ENCODE results near the gene SERTM1. TPM values are rescaled to one million over a fixed set of nuclear protein-coding genes. Genes with fewer than 3 reads are reported as not detected.

Gene SERTM1
- total and polyA plus RNA-seq, 2 donors (not counting 1 experiment from before 2014, with no cell fraction given): not detected

- H3K36me3 ChIP-seq (ENCODE audit: control insufficient read depth, insufficient read depth, low read length): no peaks in the 10 kb centered on the region
- no peaks in the 10 kb centered on the region for H3K4me1 ChIP-seq (ENCODE audit: control insufficient read depth, extremely low read depth, insufficient read depth, low read length)
- H3K27me3 ChIP-seq (ENCODE audit: control insufficient read depth, insufficient read depth, low read length): no peaks in the 10 kb centered on the region
- TF ChIP-seq, protein P1, sequence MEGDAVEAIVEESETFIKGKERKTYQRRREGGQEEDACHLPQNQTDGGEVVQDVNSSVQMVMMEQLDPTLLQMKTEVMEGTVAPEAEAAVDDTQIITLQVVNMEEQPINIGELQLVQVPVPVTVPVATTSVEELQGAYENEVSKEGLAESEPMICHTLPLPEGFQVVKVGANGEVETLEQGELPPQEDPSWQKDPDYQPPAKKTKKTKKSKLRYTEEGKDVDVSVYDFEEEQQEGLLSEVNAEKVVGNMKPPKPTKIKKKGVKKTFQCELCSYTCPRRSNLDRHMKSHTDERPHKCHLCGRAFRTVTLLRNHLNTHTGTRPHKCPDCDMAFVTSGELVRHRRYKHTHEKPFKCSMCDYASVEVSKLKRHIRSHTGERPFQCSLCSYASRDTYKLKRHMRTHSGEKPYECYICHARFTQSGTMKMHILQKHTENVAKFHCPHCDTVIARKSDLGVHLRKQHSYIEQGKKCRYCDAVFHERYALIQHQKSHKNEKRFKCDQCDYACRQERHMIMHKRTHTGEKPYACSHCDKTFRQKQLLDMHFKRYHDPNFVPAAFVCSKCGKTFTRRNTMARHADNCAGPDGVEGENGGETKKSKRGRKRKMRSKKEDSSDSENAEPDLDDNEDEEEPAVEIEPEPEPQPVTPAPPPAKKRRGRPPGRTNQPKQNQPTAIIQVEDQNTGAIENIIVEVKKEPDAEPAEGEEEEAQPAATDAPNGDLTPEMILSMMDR (conservative IDR thresholded peaks at IDR 0.05 in 1 of 2, IDR thresholded peaks at IDR 0.05 in 1 of 2; ENCODE audit: low read depth in 1 of 2, low read length in 2 of 2): no peak
- no peak for TF ChIP-seq EZH2 (IDR thresholded peaks at IDR 0.05; ENCODE audit: low read length, missing control alignments)
- no peak overlapping the region for H3K27ac ChIP-seq (ENCODE audit: insufficient read depth, low read length)
- no peaks in the 10 kb centered on the region for H3K9me3 ChIP-seq (ENCODE audit: control insufficient read depth, insufficient read depth, low read depth, low read length)
- no peak overlapping the region for H2AFZ ChIP-seq (ENCODE audit: low read length)
- no peak overlapping the region for H3K4me2 ChIP-seq (ENCODE audit: extremely low read depth, insufficient read depth, low read length)
- no peak overlapping the region for H3K4me3 ChIP-seq (replicated peaks in 1 of 4; ENCODE audit: control extremely low read depth in 1 of 4, insufficient read depth in 1 of 4, low read depth in 3 of 4, low read length in 4 of 4)
- DNase-seq (ENCODE audit: low read depth in 2 of 2): peak in 1 of 2 donors; percentile 84
- no peaks in the 10 kb centered on the region for H4K20me1 ChIP-seq (ENCODE audit: control insufficient read depth, extremely low read depth, insufficient read depth, low read length)
- H3K9ac ChIP-seq (ENCODE audit: insufficient read depth, low read length): no peak overlapping the region
- H3K79me2 ChIP-seq (ENCODE audit: control insufficient read depth, insufficient read depth, low read length): no peaks in the 10 kb centered on the region
These were observed 12.1 kb downstream of the SERTM1 start for GRCh38 chr13:36685927-36686326.

DNA sequence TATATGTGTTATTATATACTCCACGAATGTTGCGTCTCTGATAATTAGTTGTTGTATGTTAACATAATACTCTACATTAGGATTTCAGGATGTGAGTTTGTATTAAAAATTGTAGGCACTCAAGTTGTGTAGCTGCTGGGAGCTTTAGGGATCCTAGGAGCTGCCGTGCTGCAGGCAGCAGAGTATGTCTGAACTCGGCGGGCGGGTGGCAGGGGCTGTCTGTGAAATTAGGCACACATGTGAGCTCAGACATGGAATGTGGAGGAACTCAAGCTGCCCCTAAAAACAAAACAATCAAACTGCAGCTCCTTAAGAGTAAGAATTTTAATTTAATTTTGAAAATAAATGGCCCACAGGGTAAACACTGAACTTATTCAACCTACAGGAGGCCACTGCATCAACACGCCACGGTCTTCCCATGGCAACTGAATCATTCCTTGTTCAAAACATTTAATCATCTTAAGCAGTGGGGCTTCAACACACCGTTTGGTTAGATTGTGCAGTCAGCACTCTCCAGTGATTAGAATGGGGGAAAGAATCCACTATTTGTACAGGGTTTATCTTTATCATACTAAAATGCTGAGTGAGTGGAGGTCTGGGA lies 22.7 kb downstream of the SERTM1 start:
- Histone ChIP-seq H3K27me3 (ENCODE audit: control insufficient read depth, insufficient read depth, low read length) (no peaks in the 10 kb centered on the region), H3K4me1 (ENCODE audit: control insufficient read depth, extremely low read depth, insufficient read depth, low read length) (no peaks in the 10 kb centered on the region)

GRCh38 chr13:36700170-36700569 lies 26.4 kb downstream of the SERTM1 start:
- Histone ChIP-seq H3K27ac (ENCODE audit: insufficient read depth, low read length) (no peak overlapping the region), H3K9ac (ENCODE audit: insufficient read depth, low read length) (no peak overlapping the region), H3K4me3 (replicated peaks in 1 of 4; ENCODE audit: control extremely low read depth in 1 of 4, insufficient read depth in 1 of 4, low read depth in 3 of 4, low read length in 4 of 4) (no peak overlapping the region), H2AFZ (ENCODE audit: low read length) (no peak overlapping the region), H3K9me3 (ENCODE audit: control insufficient read depth, insufficient read depth, low read depth, low read length) (no peaks in the 10 kb centered on the region), H3K4me1 (ENCODE audit: control insufficient read depth, extremely low read depth, insufficient read depth, low read length) (no peaks in the 10 kb centered on the region), H3K79me2 (ENCODE audit: control insufficient read depth, insufficient read depth, low read length) (no peaks in the 10 kb centered on the region), H4K20me1 (ENCODE audit: control insufficient read depth, extremely low read depth, insufficient read depth, low read length) (no peaks in the 10 kb centered on the region), H3K4me2 (ENCODE audit: extremely low read depth, insufficient read depth, low read length) (no peak overlapping the region), H3K36me3 (ENCODE audit: control insufficient read depth, insufficient read depth, low read length) (no peaks in the 10 kb centered on the region), H3K27me3 (ENCODE audit: control insufficient read depth, insufficient read depth, low read length) (no peaks in the 10 kb centered on the region)
- TF ChIP-seq, protein P1 (conservative IDR thresholded peaks at IDR 0.05 in 1 of 2, IDR thresholded peaks at IDR 0.05 in 1 of 2; ENCODE audit: low read depth in 1 of 2, low read length in 2 of 2): no peak
- TF ChIP-seq EZH2 (IDR thresholded peaks at IDR 0.05; ENCODE audit: low read length, missing control alignments): no peak
- no peak for DNase-seq (ENCODE audit: low read depth in 2 of 2)

More for the DNA sequence above, 22.7 kb downstream of the SERTM1 start:
- no peak overlapping the region for H3K4me3 ChIP-seq (replicated peaks in 1 of 4; ENCODE audit: control extremely low read depth in 1 of 4, insufficient read depth in 1 of 4, low read depth in 3 of 4, low read length in 4 of 4)
- no peak overlapping the region for H3K27ac ChIP-seq (ENCODE audit: insufficient read depth, low read length)
- no peak for TF ChIP-seq EZH2 (IDR thresholded peaks at IDR 0.05; ENCODE audit: low read length, missing control alignments)
- TF ChIP-seq, protein P1 (conservative IDR thresholded peaks at IDR 0.05 in 1 of 2, IDR thresholded peaks at IDR 0.05 in 1 of 2; ENCODE audit: low read depth in 1 of 2, low read length in 2 of 2): no peak
- no peaks in the 10 kb centered on the region for H3K9me3 ChIP-seq (ENCODE audit: control insufficient read depth, insufficient read depth, low read depth, low read length)
- no peaks in the 10 kb centered on the region for H4K20me1 ChIP-seq (ENCODE audit: control insufficient read depth, extremely low read depth, insufficient read depth, low read length)
- no peak for DNase-seq (ENCODE audit: low read depth in 2 of 2)
- no peak overlapping the region for H3K9ac ChIP-seq (ENCODE audit: insufficient read depth, low read length)
- H3K36me3 ChIP-seq (ENCODE audit: control insufficient read depth, insufficient read depth, low read length): no peaks in the 10 kb centered on the region
- H3K4me2 ChIP-seq (ENCODE audit: extremely low read depth, insufficient read depth, low read length): no peak overlapping the region
- H3K79me2 ChIP-seq (ENCODE audit: control insufficient read depth, insufficient read depth, low read length): no peaks in the 10 kb centered on the region
- H2AFZ ChIP-seq (ENCODE audit: low read length): no peak overlapping the region

All from fibroblast of lung (primary cell).